PC-3 (cell line): Measurements from ENCODE around the gene TTC28.

Source experiments
- EZH2 ChIP-seq: fragments of 300-600 bp; sonication (generic); IDR thresholded peaks from one replicate; pipeline ENCODE4 v1.6.1; 2017; ENCODE audit warnings: antibody characterized with exemption, mild to moderate bottlenecking, low read length; ENCODE audit not compliant: unreplicated experiment
- TF ChIP-seq, protein P1 (sequence below): fragments of 300-600 bp; sonication (generic); conservative IDR thresholded peaks from 2 replicates; pipeline ENCODE4 v1.5.1; 2017; ENCODE audit warnings: antibody characterized with exemption, low read depth, mild to moderate bottlenecking, low read length

DNA sequence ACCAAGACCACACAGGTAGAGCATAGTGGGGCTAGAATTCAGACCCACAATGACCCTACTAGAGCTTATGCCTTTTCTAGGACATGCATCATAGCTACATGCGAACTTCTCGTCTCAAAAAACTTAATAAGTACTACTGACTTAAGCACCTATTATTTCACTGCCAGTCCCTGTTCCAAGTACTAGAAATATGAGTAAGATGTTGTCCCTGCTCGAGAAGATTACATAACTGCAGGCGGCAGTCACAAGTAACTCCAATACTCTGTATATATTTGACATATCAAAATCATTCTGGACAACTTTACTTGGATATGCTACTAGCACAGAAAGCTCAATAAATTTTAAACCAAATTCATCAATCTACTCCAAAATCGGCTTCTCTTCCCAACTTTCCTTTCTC lies 235.0 kb downstream of the TTC28 start:
- TF ChIP-seq, protein P1, sequence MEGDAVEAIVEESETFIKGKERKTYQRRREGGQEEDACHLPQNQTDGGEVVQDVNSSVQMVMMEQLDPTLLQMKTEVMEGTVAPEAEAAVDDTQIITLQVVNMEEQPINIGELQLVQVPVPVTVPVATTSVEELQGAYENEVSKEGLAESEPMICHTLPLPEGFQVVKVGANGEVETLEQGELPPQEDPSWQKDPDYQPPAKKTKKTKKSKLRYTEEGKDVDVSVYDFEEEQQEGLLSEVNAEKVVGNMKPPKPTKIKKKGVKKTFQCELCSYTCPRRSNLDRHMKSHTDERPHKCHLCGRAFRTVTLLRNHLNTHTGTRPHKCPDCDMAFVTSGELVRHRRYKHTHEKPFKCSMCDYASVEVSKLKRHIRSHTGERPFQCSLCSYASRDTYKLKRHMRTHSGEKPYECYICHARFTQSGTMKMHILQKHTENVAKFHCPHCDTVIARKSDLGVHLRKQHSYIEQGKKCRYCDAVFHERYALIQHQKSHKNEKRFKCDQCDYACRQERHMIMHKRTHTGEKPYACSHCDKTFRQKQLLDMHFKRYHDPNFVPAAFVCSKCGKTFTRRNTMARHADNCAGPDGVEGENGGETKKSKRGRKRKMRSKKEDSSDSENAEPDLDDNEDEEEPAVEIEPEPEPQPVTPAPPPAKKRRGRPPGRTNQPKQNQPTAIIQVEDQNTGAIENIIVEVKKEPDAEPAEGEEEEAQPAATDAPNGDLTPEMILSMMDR: no peak
- TF ChIP-seq EZH2: no peak
